Motor neuron (in vitro differentiated cells): ENCODE data around the gene PPIL4. TPM values are rescaled to one million over a fixed set of nuclear protein-coding genes. Genes with fewer than 3 reads are reported as not detected.

Source experiments
- ATAC-seq, 8 experiments: fragments of 200-7000 bp; cut with Tn5 transposase; replicated peaks in 6 of 8; 2 replicates each; pipeline ENCODE4 v1.8.0; 2021; ENCODE audit warnings: mild to moderate bottlenecking in 8 of 8, moderate library complexity in 8 of 8
- H3K27ac ChIP-seq, 2 donors: fragments of 250-450 bp; sonication (Bioruptor Pico); 2 replicates each; pipeline ENCODE4 v1.9.0; 2021; ENCODE audit warnings: antibody characterized with exemption in 2 of 2, mild to moderate bottlenecking in 2 of 2, moderate library complexity in 1 of 2
- H3K4me1 ChIP-seq, 2 donors: fragments of 250-450 bp; sonication (Bioruptor Pico); replicated peaks in 1 of 2; 2 replicates each; pipeline ENCODE4 v1.6.1; 2021; ENCODE audit warnings: antibody characterized with exemption in 2 of 2, mild to moderate bottlenecking in 2 of 2, moderate library complexity in 1 of 2
- H3K4me3 ChIP-seq, 5 donors: fragments of 250-450 bp; sonication (Bioruptor Pico); 2 replicates each; pipeline ENCODE4 v1.9.0; 2021; ENCODE audit warnings: antibody characterized with exemption in 5 of 5, mild to moderate bottlenecking in 5 of 5, moderate library complexity in 4 of 5
- WGBS, 10 experiments: fragments of 450-650 bp; shearing (Covaris generic); methylation state at CpG; one replicate each; pipeline ENCODE4 v1.0.0; 2022; 5-methylcytosine and 5-hydroxymethylcytosine counted together
- in situ Hi-C, 9 experiments: fragments of 400-800 bp; cut with MboI; loops; one replicate each; pipeline ENCODE4 v1.15.0; 2021; ENCODE audit warnings: low sequenced_read_pairs in 9 of 9, low pct_unique_long_range_greater_than_20kb in 2 of 9; ENCODE audit not compliant: unreplicated experiment in 9 of 9
- total RNA-seq, 8 experiments: library from RNA; unstranded; fragments of 300-600 nt; gene quantifications; 2 replicates each; pipeline versions ENCODE4 v1.2.3 to v1.2.4, GENCODE V29; 2022

PPIL4 gene
- total RNA-seq, 8 experiments from 2014 or later, result 38.8 to 66.2 (median 47.5) TPM

DNA sequence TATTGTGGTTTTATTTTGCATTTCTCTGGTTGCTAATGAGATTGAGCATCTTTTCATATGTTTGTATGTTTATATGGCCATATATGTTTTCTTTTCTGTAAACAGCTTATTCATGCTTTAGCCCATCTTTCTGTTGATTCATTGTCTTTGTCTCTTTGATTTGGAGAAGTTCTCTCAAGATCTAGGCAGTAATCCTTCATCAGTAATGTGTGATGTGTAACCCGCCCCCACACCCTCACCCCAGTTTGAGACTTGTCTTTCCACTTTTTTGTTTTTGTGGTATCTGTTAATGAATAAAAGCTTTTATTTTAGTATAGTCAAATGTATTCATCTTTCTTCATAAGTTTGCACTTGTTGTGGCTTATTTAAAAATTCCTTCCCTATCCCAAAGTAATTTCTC is 87.0 kb downstream of the PPIL4 start:
- WGBS, 10 experiments, result 50 to 100% (median 85%) methylated on average over 1 of the region's 1 CpG; no CpG with 5 or more reads in 2 of the 10 experiments
- Histone ChIP-seq H3K27ac (no peak overlapping the region), H3K4me1 (no peaks in the 10 kb centered on the region), H3K4me3 (no peak overlapping the region)
- in situ Hi-C loops, result no loop called here
- ATAC-seq, result no peak

DNA sequence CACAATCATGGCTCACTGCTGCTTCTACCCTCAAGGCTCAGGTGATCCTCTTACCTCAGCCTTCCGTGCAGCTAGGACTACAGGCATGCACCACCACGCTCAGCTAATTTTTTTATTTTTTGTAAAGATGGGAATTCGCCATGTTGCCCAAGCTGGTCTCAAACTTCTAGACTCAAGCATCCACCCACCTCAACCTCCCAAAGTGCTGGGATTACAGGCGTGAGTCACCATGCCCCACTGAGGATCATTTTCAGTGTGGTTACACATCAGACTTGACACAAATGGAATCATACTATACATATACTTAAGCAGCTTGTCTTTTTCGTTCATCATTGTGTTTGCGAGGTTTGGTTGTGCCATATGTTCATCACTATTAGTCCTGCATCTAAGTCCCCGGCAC is 87.6 kb downstream of the PPIL4 start:
- no peaks in the 10 kb centered on the region for H3K4me1 ChIP-seq
- in situ Hi-C loops, result no loop called here
- H3K27ac ChIP-seq, result no peak overlapping the region
- no peak for ATAC-seq
- WGBS, 10 experiments, result 88 to 100% (median 94%) methylated on average over 2 to 7 of the region's 7 CpGs
- H3K4me3 ChIP-seq, result no peak overlapping the region

DNA sequence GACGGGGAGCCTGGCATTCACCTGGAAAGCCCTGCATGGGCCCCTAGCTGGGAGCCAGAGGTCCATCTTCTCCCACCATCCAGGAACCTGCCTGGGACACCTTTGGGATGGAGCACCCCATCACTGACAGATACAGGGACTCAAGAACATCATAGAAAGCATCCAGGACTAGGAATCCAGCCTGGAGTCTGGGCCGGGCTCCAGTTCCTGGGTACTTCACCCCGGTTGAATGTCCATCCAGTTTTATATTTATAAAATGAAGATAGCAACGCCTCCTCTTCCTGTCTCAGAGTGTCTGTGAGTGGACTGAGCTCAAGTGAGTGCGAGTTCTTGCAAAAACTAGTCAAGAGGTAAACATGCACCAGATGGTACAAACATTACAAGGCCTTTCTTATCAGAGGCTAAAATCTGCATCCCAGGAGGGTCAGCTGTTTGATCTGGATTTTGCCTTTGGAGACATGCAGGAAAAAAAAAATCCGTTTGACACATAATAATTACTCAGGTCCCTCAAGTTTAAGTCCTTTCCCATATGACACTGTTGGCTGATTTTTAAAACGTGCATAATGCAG is 88.4 kb downstream of the PPIL4 start:
- ATAC-seq, result no peak
- in situ Hi-C loops, result no loop called here
- H3K4me3 ChIP-seq, result no peak overlapping the region
- no peak overlapping the region for H3K27ac ChIP-seq
- no peaks in the 10 kb centered on the region for H3K4me1 ChIP-seq
- 45 to 100% (median 82%) methylated on average over 1 to 6 of the region's 7 CpGs for WGBS, 10 experiments

- in situ Hi-C loops, result no loop called here
- no peak overlapping the region for H3K4me3 ChIP-seq
- ATAC-seq, result no peak
- WGBS, 10 experiments, result 88 to 93% methylated on average over 5 to 6 of the region's 49 CpGs; no CpG with 5 or more reads in 8 of the 10 experiments
- H3K27ac ChIP-seq, result no peak overlapping the region
- H3K4me1 ChIP-seq, result no peaks in the 10 kb centered on the region
Observed at GRCh38 chr6:149456311-149457021, 89.4 kb downstream of the PPIL4 start.

- H3K4me1 ChIP-seq, result no peaks in the 10 kb centered on the region
- no peak overlapping the region for H3K4me3 ChIP-seq
- no peak overlapping the region for H3K27ac ChIP-seq
- ATAC-seq, result no peak
- in situ Hi-C loops, result no loop called here
- WGBS, 10 experiments, result 88 to 100% (median 100%) methylated on average over 1 to 5 of the region's 11 CpGs; no CpG with 5 or more reads in 5 of the 10 experiments
Observed at GRCh38 chr6:149455031-149455732, 90.7 kb downstream of the PPIL4 start.

Other genes with a start within 250 kb of the PPIL4 start
- 10 to 100 TPM; 17.3 to 47.0 (median 24.7) TPM for gene TAB2, start 228.3 kb downstream of the PPIL4 start, total RNA-seq
- gene SUMO4, start 145.8 kb downstream of the PPIL4 start, total RNA-seq, result 1 to 10 TPM in 6 of 8 experiments, under 1 TPM in 2; 0.92 to 5.4 (median 1.8) TPM
- gene ZC3H12D, start 61.0 kb downstream of the PPIL4 start, total RNA-seq, result 1 to 10 TPM in 3 of 8 experiments, under 1 TPM in 5; 0.13 to 6.0 (median 0.56) TPM
- 10 to 100 TPM; 15.2 to 63.7 (median 21.6) TPM for gene GINM1, start 20.3 kb upstream of the PPIL4 start, total RNA-seq
- 10 to 100 TPM in 5 of 8 experiments, 1 to 10 TPM in 3; 8.6 to 27.1 (median 13.6) TPM for gene KATNA1, start 102.7 kb upstream of the PPIL4 start, total RNA-seq
- 10 to 100 TPM; 12.5 to 32.1 (median 15.6) TPM for gene LATS1, start 172.1 kb upstream of the PPIL4 start, total RNA-seq
- 10 to 100 TPM; 17.3 to 35.9 (median 24.1) TPM for gene NUP43, start 200.5 kb upstream of the PPIL4 start, total RNA-seq
- gene PCMT1, start 203.7 kb upstream of the PPIL4 start, total RNA-seq, result 100 to 1,000 TPM in 4 of 8 experiments, 10 to 100 TPM in 4; 52.4 to 137 (median 99.5) TPM